ENCODE data around the gene LYPD8.

DNA sequence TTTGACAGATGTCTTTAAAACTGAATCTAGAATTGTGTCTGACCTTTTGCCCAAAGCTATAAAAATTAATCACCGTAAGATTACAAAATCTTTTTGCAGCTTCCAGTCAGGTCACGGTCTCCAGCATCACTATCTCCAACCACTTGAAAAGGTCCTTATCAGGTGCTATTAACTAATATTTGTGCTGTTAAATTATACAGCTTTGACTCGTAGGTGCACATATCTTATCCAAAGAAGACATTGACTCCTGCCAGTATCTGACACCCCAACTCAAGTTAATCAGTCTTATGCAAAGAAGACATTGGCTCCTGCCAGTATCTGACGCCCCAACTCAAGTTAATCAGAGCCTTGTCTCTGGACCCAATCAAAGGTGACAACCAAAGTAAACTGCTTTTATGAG is 19.9 kb upstream of the LYPD8 start:
- TF ChIP-seq TEAD4 (IDR thresholded peaks at IDR 0.05) (no peak), CEBPB (IDR thresholded peaks at IDR 0.05) (no peak), EP300 (IDR thresholded peaks at IDR 0.05; ENCODE audit: borderline replicate concordance) (no peak), FOXM1 (IDR thresholded peaks at IDR 0.05; ENCODE audit: borderline replicate concordance, low read depth) (no peak), TCF12 (IDR thresholded peaks at IDR 0.05; ENCODE audit: low read depth) (no peak)
- TF ChIP-seq, protein P1, sequence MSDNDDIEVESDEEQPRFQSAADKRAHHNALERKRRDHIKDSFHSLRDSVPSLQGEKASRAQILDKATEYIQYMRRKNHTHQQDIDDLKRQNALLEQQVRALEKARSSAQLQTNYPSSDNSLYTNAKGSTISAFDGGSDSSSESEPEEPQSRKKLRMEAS (IDR thresholded peaks at IDR 0.05): no peak

Data from Ishikawa (cell line).